HG03571 (cell line): ENCODE results near the gene HPS4.
A peak's percentile ranks its signal among the peaks of the same experiment; 100 is the strongest.
"Not testable (repeated sequence)": the region's sequence is repeated elsewhere in the genome, so short reads cannot be mapped to it uniquely, and the experiment has no call there.

Source experiments
- ATAC-seq: cut with Tn5 transposase; IDR thresholded peaks from one replicate; pipeline ENCODE4 v1.9.1; 2021; ENCODE audit not compliant: unreplicated experiment

Gene HPS4

DNA sequence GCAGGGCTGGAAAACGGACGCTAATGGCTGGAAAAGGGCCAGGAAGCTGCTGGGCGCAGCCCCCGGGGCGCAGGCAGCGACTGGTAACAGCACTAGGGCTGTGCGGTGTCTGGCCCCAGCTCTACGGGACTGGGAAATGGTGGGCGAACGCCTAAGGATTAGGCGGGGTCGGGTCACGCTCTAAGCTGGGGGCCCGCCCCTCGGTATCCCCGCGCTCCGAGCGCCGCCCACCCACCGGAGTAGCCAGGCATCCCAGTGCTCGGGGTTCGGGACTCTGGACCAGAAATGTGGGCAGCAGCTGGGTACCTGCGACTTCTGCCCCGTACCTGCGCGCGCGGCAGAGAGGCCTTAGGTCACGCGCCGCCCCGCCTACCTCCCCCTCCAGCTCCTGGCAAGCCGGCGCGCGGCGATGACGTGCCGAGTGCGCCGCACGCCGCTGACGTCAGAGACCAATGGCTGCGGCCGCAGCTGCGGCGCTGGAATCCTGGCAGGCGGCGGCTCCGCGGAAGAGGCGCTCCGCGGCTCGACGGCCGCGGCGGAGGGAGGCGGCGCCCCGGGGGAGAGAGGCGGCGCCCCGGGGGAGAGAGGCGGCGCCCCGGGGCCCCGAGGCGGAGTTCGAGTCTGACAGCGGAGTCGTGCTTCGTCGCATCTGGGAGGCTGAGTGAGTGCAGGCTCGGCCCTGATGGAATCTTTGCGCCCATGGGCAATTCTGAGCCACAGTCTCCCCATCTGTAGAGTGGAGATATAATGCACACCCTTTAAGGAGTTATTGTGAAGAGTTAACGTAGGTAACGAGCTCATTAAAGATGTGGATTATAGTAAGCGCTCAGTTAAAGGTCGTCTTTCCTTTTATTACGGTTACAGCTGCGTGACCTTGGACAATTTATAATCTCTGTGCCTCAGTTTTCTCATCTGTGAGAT is at the start of gene HPS4, which contains the start of gene SRRD:
HPS4 (minus strand) TSS at position 345 of the 921 bp plus-strand sequence. CDS start 2,021 bp downstream, outside the sequence.
SRRD (plus strand) TSS at position 439 of the 921 bp plus-strand sequence; CDS start at position 453, 14 bp downstream.
- peak; percentile 53 for ATAC-seq

DNA sequence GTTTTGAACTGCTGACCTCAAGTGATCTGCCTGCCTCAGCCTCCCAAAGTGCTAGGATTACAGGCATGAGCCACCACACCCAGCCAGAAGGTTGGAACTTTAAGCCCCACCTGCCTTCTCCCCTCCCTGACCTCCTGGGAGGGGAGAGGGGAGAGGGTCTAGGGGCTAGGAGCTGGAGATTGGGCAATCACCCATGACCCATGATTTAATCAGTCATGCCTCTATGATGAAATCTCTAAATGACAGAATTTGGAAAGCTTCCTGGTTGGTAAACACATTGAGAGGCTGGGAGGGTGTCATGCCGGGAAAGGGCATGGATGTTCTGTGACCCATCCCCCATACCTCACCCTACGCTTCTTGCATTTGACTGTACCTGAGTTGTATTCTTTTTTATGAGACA is 45.8 kb upstream of the HPS4 start:
- no peak for ATAC-seq

DNA sequence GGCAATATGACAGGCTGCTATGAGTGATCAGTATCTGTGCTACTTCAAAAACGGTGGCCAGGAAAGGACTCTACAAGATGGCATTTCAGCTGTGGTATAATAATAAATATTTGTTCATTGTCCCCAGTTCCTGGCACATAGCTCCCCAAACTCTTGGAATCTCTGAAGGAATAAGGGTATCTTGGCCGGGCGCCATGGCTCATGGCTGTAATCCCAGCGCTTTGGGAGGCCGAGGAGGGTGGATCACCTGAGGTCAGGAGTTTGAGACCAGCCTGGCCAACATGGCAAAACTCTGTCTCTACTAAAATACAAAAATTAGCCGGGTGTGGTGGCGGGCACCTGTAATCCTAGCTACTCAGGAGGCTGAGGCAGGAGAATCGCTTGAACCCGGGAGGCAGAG is 44.9 kb upstream of the HPS4 start:
- not testable (repeated sequence) for ATAC-seq

DNA sequence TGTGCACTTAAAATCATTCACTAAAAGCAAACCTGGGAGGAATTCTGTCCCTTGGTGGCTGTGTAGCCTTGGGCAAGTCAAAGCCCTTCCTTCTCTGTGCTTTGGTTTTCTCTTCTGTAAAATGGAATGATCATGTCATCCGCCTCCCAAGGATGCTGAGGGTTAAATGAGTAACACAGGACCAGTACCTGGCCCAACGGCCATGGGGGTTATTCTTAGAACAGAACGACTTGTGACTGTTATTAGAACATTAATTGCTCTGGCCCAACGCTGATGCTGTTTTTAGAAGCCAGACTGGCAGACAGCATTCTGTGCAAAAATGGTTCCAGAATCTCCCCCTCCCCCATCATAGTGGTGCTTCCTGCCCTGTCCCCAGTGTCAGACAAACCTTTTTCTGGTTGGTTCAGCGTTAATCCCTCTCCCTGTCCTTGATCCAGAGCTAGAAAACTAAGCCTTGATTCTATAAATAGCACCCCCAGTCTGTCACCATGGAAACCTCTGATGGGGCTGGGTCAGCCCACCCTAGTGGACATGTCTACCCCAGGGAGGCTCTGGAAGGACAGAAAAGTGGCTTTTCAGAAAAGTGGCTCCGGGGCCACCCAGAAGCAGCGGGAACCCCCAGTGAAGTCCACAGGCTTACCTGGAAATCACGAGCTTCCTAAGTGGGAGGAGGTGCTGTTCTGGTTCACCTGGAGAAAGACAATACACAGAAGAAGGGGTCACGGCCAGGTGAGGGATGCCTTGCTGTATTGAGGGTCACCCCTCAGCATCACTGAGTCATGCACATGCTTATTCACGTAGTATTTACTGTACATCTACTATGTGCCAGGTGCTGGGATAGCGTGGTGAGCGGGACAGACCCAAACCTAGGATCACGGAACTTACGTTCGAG is 44.2 kb upstream of the HPS4 start:
- no peak for ATAC-seq

DNA sequence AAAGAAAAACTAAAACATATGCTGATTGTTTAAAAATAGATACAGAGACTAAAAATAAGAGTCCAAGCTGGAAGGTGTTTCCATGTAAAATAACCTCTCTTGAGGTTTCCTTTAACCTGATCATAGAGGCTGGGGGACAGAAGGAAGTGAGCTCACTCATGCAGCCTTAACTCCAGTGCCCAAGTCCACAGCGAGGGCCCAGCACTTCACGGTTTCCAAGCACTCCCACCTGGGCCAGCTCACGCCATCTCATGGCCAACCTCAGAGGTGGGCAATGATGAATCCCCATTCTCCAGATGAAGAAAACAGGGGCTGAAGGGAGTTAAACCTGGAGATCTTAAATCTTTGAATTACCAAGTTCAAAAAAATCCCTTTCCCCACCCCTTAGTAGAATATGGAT is 43.6 kb upstream of the HPS4 start:
- ATAC-seq: no peak

DNA sequence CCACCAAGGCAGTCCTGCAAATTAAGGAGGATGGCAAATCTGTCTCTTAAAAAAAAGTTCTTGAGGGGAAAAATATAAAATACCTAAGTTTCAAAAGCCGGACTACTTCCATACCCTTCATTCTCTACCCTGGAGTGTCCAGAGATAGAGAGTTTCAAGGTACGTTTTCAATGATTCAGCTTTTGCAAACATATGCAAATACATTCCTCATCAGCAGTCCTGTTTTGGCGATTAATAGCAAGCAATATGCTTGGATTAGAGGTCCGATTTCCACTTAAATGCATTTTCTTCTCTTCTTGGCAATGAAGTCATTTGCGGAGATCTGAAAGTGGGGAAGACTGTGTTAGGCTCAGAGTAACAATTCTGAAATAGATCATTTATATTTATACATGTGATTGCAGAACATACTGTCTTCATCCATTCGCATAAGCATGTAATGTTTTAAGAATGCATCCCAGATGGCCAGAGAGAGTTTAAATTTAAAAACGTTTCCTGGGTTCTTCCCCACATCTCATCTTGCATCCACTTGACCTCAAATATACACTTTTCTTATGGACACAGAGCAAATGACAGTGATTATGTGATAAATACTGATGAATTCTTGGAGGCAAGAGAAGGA is 42.5 kb upstream of the HPS4 start:
- ATAC-seq: no peak

DNA sequence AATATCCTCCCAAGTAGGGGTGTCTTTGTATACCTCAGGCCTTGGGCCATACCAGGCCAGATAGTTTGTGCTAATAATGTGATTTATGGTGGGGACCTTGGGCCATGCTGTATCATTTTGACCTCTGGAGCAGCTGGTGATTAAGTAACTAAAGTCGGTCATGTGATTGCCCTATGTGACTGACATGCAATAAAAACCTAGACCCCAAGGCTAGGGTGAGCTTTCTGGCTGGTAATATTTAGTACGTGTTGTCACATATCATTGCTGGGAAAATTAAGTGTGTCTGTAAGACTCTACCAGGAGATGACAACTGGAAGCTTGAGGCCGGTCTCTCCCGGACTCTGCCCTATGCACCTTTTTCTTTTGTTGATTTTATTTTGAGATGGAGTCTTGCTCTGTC is 41.3 kb upstream of the HPS4 start:
- no peak for ATAC-seq

DNA sequence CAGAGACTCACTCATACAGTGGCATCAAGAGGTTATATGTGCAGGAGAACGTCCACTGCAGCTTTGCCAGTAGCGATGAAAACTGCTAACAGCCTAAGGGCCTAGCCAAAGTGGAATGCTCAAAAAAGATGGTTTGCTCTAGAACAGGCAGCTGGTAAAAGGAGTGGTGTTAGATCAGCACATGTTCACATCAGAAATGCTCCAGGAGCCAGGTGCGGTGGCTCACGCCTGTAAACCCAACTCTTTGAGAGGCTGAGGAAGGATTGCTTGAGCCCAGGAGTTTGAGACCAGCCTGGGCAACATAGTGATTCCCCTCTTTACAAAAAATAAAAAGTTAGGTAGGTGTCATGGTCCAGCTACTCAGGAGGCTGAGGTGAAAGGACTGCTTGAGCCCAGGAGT is 39.0 kb upstream of the HPS4 start:
- no peak for ATAC-seq

DNA sequence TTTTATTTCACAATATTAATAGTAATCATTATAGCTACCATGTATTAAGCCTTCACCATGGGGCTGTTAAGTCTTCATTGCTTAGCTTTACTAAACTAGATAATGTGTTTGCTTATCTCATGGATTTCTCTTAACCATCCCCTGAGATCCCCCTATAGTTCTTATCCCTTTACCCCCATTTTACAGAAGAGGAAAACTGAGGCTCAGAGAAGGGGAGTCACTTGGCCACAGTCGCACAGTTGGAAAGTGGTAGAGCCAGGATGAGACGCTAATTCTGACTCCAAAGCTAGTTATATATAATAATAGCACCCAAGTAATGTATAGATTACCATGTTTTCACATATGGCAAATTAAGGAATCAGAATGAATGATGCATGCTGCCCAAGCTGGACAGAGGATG is 38.4 kb upstream of the HPS4 start:
- no peak for ATAC-seq

DNA sequence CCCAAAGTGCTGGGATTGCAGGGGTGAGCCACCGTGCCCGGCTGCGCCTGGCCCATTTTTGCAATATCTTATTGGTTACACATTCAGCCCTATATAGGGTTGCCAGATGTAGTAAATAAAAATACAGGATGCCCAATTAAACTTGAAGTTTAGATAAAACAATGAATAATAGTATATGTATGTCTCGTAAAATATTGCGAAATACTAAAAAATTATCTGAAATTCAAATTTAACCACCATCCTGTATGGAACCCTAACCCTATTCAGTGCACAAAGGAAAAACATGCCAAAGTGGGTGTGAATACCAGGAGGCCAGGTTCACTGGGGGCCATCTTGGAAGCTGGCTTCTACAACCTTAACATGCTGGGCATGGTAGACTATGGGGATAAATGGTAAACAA is 33.8 kb upstream of the HPS4 start:
- ATAC-seq: no peak

DNA sequence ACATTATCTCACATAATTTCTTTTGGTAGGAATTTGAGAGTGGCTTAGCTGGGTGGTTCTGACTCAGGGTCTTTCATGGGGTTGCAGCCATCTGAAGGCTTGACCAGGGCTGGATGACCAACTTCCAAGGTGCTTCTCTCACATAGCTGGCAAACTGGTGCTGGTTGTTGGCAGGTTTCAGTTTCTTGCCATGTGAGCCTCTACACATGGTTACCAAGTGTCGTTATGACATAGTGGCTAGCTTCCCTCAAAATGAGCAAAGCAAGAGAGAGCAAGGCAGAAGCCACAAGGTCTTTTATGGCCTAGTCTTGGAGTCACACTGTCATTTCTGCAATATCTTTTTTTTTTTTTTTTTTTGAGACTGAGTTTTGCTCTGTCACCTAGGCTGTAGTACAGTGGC is 32.9 kb upstream of the HPS4 start:
- ATAC-seq: no peak

DNA sequence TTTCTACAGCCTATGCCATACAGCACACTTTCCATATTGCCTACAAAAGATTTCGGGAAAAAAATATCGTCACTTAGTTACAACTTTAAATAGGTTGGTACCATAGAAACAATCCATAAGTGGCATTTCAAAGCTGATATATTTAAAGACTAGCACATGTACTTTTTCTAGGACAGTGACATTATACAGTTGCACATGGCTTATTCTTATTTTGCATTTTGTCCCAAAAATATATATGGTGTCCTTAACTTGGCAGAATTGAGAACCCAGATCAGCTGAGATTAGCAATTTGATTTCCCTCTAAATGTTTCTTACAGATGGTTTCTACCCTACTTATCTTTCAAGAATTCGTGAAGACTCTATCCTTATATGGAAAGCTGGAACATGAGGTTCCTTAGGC is 32.3 kb upstream of the HPS4 start:
- no peak for ATAC-seq

DNA sequence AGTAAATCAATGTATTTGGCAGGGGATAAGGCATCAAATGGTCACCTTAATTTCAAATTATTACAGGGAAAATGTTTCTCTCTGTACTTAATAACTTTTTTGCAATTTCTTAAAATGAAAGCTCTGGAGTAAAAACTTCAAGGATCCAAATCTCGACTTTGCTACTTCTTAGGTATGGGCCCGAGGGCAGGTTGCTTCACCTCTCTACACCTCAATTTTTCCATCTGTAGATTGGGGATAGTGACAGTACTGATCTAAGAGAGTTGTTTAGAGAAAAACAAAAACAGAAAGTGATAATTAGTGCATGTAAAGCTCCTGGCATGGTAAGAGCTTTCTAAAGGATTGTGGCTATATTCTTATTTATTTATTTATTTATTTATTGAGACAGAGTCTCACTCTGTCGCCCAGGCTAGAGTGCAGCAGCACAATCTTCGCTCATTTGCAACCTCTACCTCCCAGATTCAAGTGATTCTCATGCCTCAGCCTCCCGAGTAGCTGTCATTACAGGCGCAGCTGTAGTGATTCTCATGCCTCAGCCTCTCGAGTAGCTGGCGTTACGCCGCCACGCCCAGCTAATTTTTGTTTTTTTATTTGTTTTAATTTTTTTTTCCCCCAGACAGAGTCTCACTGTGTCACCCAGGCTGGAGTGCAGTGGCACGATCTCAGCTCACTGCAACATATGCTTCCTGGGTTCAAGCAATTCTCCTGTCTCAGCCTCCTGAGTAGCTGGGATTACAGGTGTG is 31.0 kb upstream of the HPS4 start:
- no peak for ATAC-seq

DNA sequence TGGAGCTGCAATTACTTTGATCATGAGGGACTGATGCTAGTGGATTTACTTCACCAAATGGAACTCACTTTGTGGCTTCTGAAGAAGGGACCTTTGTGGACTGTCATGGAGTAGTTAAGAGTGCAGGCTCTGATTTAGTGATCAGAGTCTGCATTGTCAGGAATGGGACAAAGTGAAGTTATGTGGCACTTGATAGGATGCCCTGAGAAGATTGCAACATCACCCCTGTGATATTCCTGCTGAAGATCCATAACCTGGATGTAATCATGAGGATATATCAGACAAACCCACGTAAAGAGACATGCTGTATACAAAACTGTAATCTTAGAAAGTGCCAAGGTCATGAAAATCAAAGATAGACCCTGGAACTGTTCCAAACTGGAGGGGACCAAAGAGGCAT is 30.3 kb upstream of the HPS4 start:
- no peak for ATAC-seq

DNA sequence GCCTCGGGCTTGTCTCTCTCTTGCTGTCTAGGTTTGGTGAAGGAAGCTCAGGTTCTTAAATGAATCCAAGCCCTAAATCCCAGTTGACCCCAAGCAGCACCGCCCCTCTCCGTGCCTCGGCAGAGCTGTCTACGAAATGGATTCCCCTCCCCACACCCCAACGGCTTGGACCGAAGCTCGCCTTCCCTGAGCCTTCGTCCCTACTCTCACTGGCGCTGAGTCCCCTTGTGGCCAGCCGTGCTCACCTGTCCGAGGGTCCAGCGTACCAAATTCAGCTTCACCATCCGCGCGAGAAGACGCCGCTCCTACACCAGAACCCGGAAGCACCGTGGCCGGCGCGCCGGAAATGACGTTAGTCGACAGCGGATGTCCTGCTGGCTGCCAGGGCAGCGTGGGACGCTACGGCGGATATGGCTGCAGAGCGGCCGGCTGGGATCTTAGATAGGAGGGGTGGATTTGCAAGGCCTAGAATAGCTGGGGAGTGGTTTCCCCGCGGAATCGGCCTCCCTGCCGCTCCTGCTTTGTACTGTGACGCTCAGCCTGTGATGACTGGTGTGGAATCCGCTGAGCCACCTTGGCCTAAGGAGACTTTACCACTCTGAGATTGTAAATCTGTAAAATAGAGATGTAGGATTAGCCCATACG is 28.7 kb upstream of the HPS4 start, which contains the start of gene TFIP11:
TFIP11 (minus strand) TSS at position 325 of the 645 bp plus-strand sequence. CDS start 2,201 bp downstream, outside the sequence.
- peak; percentile 88 for ATAC-seq

DNA sequence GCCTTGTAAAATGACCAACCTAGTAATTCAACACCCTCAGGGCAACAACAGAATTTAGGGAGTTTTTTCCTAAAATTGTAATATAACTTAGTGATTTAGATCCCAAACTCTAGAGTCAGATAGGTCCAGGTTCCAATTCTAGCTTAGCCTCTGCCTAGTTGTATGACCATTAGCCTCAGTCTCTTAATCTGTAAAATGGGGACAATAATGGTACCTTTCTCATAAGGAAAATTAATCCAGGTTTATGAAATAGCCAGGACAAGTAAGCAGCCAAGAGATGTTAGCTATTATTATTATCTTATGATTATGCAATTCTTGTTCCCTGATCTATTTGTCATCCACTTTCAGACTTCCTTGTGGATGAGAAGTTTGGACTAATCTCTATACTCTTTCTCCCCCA is 24.6 kb upstream of the HPS4 start:
- ATAC-seq: no peak

DNA sequence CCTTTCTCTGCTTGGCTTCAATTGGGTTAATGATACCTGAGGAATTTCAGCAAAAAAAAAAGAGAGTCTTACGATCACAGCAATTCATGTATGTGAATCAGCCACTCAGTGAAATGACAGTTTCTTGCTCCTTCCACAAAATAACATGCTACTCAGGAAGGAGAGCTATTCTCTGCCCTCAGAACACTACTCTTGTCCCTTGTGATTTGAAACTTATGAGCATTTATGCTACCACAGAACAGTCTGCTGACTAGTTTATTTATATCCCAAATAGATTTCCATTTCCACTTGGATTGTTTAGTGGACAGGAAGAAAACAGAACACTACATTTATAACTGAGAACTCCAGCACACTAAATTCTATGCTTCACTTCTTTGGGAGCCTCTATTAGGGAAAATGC is 20.2 kb upstream of the HPS4 start:
- no peak for ATAC-seq

DNA sequence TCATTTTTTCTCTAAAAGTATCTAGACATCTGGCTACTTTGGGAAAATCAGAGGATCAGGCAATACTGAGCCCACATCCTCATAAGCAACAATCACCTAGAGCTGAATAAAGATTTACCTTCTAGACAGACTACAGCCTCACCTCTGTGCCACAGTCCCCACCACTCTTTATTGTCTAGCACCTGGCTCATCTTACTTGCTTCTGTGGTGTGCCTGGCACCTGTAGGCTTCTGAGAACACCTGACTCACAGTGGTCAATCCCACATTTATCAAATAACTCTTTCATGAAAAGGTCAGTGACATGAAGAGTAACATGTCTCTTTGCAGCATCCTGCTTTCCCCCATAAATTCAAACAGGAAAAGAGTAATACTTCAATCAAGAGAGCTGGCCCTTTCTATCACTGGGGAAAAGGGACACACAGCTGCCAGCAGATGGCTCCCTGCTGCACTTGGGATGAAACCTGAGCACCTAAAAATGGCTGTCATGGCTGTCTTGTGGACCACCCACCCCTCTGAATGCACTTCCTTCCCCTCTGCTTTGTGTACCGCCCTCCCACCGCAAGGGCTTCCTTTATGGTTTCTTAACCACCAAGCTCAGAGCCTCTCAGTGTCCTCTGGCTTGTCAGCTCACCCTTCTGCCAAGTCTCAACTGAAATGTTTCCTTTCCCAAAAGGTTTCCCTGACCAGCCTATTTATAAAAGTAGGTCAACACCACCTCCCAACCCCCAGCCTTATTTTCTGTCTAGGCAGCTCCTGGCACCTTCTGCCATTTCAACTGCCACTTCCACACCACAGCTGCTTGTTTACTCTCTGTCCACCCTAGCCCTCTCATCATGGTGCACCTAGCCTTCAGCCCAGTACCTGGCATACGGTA is 19.3 kb upstream of the HPS4 start:
- ATAC-seq: no peak

DNA sequence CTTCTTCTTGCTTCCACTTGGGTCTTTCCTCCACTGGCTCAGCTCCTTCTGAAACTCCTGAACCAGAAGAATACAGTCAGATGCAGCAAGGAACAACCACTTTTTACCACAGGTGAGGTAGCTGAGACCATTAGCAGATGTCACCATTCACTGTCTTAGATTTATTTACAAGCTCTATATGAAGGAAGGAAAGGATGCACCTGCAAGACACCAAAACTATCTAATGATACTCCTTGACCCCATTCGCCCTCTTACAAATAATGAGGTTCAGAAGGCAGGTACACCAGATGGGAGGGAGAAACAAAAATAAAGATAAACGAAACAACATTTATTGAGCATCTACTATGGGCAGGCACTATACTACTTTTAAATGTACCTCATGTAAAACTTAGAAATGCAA is 18.4 kb upstream of the HPS4 start:
- ATAC-seq: no peak
